PC-9 (cell line): ENCODE data around the gene FAM43A.

ENCODE experiments used
- EZH2 ChIP-seq: fragments of 200-600 bp; sonication (generic); IDR thresholded peaks from 2 replicates; pipeline ENCODE4 v1.8.0; 2017; ENCODE audit warnings: antibody characterized with exemption, low read depth
- TF ChIP-seq, protein P1 (sequence below): fragments of 200-600 bp; sonication (generic); conservative IDR thresholded peaks from 2 replicates; pipeline ENCODE4 v1.6.1; 2017; ENCODE audit warnings: mixed run types, antibody characterized with exemption, mild to moderate bottlenecking, moderate library complexity

- TF ChIP-seq, protein P1, sequence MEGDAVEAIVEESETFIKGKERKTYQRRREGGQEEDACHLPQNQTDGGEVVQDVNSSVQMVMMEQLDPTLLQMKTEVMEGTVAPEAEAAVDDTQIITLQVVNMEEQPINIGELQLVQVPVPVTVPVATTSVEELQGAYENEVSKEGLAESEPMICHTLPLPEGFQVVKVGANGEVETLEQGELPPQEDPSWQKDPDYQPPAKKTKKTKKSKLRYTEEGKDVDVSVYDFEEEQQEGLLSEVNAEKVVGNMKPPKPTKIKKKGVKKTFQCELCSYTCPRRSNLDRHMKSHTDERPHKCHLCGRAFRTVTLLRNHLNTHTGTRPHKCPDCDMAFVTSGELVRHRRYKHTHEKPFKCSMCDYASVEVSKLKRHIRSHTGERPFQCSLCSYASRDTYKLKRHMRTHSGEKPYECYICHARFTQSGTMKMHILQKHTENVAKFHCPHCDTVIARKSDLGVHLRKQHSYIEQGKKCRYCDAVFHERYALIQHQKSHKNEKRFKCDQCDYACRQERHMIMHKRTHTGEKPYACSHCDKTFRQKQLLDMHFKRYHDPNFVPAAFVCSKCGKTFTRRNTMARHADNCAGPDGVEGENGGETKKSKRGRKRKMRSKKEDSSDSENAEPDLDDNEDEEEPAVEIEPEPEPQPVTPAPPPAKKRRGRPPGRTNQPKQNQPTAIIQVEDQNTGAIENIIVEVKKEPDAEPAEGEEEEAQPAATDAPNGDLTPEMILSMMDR: no peak
- no peak for TF ChIP-seq EZH2
Observed at GRCh38 chr3:194671900-194672808, 13.5 kb upstream of the FAM43A start, which contains the start of gene LSG1.
